ENCODE results near the gene SFT2D1.
"Not testable (repeated sequence)": the region's sequence is repeated elsewhere in the genome, so short reads cannot be mapped to it uniquely, and the experiment has no call there.

The SFT2D1 gene

GRCh38 chr6:166342349-166343149 lies at the start of gene SFT2D1:
Gene SFT2D1, minus strand, starts transcription at chr6:166342545. Its CDS starts 64 bp downstream, at chr6:166342481.
- DNase-seq: peak; percentile 62

GRCh38 chr6:166389119-166389518 lies 46.8 kb upstream of the SFT2D1 start:
- DNase-seq: no peak

- DNase-seq: no peak
Observed at GRCh38 chr6:166388290-166389004, 46.1 kb upstream of the SFT2D1 start.

- no peak for DNase-seq
Observed at GRCh38 chr6:166387642-166388289, 45.4 kb upstream of the SFT2D1 start.

GRCh38 chr6:166387098-166387497 lies 44.8 kb upstream of the SFT2D1 start:
- DNase-seq: not testable (repeated sequence)

GRCh38 chr6:166386111-166386510 lies 43.8 kb upstream of the SFT2D1 start:
- DNase-seq: no peak

- not testable (repeated sequence) for DNase-seq
Observed at GRCh38 chr6:166383802-166384363, 41.5 kb upstream of the SFT2D1 start.

- DNase-seq: peak; percentile 91
Observed at GRCh38 chr6:166382933-166383801, 40.8 kb upstream of the SFT2D1 start, which contains the start of gene MPC1. Gene MPC1, minus strand, starts transcription at chr6:166382940. Its CDS starts 64 bp downstream, at chr6:166382876.

GRCh38 chr6:166382500-166382932 lies 40.2 kb upstream of the SFT2D1 start:
- no peak for DNase-seq

GRCh38 chr6:166381733-166382499 lies 39.6 kb upstream of the SFT2D1 start:
- DNase-seq: peak; percentile 43

- DNase-seq: no peak
Observed at GRCh38 chr6:166381381-166381732, 39.0 kb upstream of the SFT2D1 start.

- DNase-seq: no peak
Observed at GRCh38 chr6:166379800-166380199, 37.5 kb upstream of the SFT2D1 start.

- no peak for DNase-seq
Observed at GRCh38 chr6:166379103-166379586, 36.8 kb upstream of the SFT2D1 start.

- no peak for DNase-seq
Observed at GRCh38 chr6:166377721-166378120, 35.4 kb upstream of the SFT2D1 start.

GRCh38 chr6:166375013-166375412 lies 32.7 kb upstream of the SFT2D1 start:
- no peak for DNase-seq

- DNase-seq: no peak
Observed at GRCh38 chr6:166370489-166370888, 28.1 kb upstream of the SFT2D1 start.

GRCh38 chr6:166369782-166370181 lies 27.4 kb upstream of the SFT2D1 start:
- DNase-seq: no peak

GRCh38 chr6:166366921-166367320 lies 24.6 kb upstream of the SFT2D1 start:
- DNase-seq: no peak

GRCh38 chr6:166365806-166366205 lies 23.5 kb upstream of the SFT2D1 start:
- DNase-seq: no peak

GRCh38 chr6:166365221-166365620 lies 22.9 kb upstream of the SFT2D1 start:
- no peak for DNase-seq

GRCh38 chr6:166364456-166364855 lies 22.1 kb upstream of the SFT2D1 start:
- no peak for DNase-seq

Data from NCI-H1436 (cell line).